ENCODE measurements around the gene ZDHHC9.

- TF ChIP-seq CTCF (IDR thresholded peaks at IDR 0.05; ENCODE audit: insufficient read depth, low read depth, low read length) (no peak), EZH2 (IDR thresholded peaks at IDR 0.05; ENCODE audit: insufficient read depth, low read length) (no peak)
Measured at GRCh38 chrX:129797251-129797906, 46.3 kb downstream of the ZDHHC9 start.

Measured in astrocyte (in vitro differentiated cells and primary cell).